Tongue (tissue), 2 donors: ENCODE measurements around the gene INSM1. TPM values are rescaled to one million over a fixed set of nuclear protein-coding genes. Genes with fewer than 3 reads are reported as not detected.

ENCODE experiments used
- DNase-seq: peaks from one replicate; pipeline ENCODE4 v3.0.0-alpha.2; 2015
- total RNA-seq: library from RNA; depleted of rRNA; stranded (reverse); fragments of >200 nt; gene quantifications from one replicate; pipeline ENCODE4 v1.2.3, GENCODE V29; 2014

The INSM1 gene
- total RNA-seq, 1 donor from 2014 or later, result not detected

GRCh38 chr20:20393207-20394120, 25.6 kb downstream of the INSM1 start:
- peak; percentile 75 for DNase-seq

- no peak for DNase-seq
Observed at GRCh38 chr20:20395087-20395486, 27.2 kb downstream of the INSM1 start.

GRCh38 chr20:20395903-20396568, 28.1 kb downstream of the INSM1 start:
- peak; percentile 71 for DNase-seq

DNA sequence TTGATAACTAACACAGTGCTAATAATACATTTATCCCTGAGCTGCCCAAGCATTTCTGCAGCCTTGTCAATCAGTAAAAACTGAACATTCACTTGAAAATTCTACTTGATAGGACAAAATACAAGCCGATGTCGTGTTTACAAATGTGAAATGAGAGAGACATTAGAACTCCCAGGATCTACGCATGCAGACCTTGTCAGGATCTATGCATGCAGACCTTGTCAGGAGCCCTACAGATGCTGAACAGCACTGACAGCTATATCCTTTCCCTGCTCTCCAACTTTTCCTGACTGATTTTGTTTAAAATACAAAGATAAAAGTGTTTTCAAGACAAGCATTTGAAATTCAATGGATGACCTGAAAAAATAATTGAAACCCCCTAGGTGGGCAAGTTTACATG, 28.9 kb downstream of the INSM1 start:
- DNase-seq, result no peak

DNA sequence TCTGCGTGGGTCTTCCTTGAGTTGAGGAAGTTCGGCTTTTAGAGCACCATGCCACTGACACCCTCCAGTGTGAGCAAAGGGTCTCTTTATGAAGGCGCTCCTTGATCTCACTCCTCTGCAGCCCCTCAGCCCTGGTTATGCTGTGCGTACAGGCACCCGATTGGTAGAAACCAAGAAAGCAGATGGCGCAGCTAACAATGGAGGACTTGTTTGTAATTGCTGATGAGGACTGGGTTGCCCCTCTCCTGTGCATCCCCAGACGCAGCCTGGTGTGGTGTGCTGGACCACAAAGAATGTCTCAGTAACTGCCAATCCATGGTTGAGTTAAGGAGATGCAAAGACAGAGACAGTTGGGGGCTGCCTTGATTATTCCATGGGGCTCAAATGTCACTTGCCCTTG, 30.2 kb downstream of the INSM1 start:
- no peak for DNase-seq

GRCh38 chr20:20399531-20400500, 31.9 kb downstream of the INSM1 start:
- DNase-seq, result peak; percentile 22

DNA sequence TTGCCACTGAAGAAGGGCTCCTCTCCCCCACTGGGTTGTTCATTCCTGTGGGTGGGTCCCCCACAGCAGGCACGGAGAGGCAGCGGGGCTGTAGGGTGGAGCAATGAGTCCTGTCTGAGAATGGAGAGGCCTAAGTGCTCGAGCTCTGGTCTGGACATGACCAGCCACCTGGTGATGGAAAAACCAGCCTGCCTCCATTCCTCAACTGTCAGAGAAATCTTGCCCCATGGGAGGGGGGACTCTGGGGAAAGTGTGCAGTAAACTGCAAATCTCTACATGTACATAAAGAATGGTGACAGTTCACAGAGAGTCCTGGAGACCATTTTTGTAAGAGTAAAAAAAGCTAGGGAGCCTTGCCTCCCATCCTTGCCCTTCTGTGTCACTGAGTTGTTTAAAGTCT, 34.1 kb downstream of the INSM1 start:
- no peak for DNase-seq

- DNase-seq, result no peak
Observed at GRCh38 chr20:20404633-20405032, 36.7 kb downstream of the INSM1 start.

DNA sequence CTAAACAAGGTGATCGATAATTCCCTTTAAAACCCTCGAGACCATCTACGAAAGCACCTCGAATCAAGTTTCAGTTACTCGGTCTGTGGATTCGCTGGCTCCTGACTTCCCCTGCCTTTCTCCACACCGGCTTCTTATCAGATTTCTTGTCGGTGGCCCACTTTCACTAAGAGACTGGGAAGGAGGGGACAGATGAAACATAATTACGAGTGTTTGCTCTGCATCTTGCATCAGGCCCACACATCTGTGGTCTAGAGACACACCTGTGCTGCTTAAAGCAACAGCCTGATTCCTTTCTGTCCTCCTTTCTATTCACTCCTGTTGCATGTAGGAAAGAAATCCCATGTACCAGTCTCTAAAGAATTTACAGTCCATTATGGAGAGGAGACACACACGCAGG, 37.7 kb downstream of the INSM1 start:
- DNase-seq, result no peak

DNA sequence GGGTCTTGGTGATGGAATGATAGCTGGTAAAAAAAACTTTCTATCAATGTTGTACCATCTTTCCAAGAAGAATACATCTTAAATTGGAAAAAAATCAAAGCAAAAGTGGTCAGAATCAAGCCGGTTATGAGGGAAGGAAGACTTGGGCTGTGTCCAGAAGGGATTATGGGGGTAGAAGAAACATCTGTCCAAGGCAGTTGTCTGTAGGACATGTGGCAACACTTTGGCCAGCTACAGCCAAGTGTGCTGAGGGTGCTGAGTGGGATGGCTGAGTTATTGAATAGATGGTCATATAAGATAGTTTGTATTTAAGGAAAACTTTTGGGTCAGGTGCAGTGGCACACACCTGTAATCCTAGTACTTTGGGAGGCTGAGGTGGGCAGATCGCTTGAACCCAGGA, 38.4 kb downstream of the INSM1 start:
- DNase-seq, result peak; percentile 83

- DNase-seq, result peak; percentile 71
Observed at GRCh38 chr20:20407891-20408805, 40.2 kb downstream of the INSM1 start.

- no peak for DNase-seq
Observed at GRCh38 chr20:20409331-20409730, 41.4 kb downstream of the INSM1 start.

GRCh38 chr20:20410678-20411077, 42.8 kb downstream of the INSM1 start:
- DNase-seq, result peak; percentile 45

GRCh38 chr20:20411402-20411801, 43.5 kb downstream of the INSM1 start:
- no peak for DNase-seq

GRCh38 chr20:20411836-20412235, 43.9 kb downstream of the INSM1 start:
- no peak for DNase-seq

GRCh38 chr20:20412750-20413149, 44.8 kb downstream of the INSM1 start:
- no peak for DNase-seq

GRCh38 chr20:20413810-20414281, 45.9 kb downstream of the INSM1 start:
- no peak for DNase-seq

DNA sequence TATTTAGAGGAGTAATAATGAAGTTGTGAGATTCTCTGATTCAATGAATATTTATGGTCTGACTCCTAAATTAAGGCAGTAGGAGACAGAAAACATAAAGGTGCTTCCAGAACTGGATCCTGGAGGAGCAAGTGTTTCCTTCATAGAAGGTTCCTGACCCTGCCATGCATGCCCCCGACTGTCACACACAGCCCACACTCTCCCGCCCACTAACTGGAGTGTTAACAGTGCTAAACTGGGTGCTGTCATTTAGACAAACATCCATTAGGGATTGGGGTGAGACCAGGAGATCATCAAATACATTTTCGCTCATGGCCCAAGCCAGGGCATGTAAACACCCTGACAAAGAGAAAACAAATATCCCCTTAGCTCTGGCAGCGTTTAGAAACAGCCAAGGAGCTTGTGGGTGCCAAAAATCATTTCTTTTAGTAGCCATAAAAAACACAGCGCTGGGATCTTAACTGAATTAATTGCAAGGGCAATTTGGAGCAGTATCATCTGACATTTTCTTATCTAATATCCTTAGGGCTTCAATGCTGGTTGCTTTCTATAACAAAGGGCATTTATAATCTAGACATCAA, 46.8 kb downstream of the INSM1 start:
- no peak for DNase-seq

DNA sequence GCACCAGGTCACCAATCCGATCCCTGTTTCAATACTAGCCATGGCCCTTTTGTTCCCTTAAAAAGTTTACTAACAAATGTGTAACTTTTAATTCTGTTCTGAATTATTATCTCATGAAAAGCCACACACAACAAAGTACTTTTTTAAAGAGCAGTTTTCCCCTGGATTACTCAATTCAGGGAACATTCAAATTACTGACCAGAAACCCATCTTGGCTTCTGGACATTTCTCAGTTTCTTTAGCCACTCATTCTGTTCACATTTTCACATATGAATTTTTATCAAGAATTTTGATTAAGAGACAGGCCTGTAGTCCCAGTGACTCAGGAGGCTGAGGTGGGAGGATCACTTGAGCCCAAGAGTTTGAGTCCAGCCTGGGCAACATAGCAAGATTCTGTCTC, 47.4 kb downstream of the INSM1 start:
- no peak for DNase-seq

- no peak for DNase-seq
Observed at GRCh38 chr20:20417876-20418676, 50.2 kb downstream of the INSM1 start.
